Parathyroid adenoma (tissue), 2 donors: Measurements from ENCODE around the gene UNK.

Experiments
- H2AFZ ChIP-seq: fragments of 300-600 bp; sonication (generic); one replicate; pipeline ENCODE4 v1.7.0; 2017; ENCODE audit warnings: antibody characterized with exemption, mild to moderate bottlenecking
- H3K27ac ChIP-seq: fragments of 300-600 bp; sonication (generic); one replicate; pipeline ENCODE4 v1.7.0; 2017
- H3K27me3 ChIP-seq: fragments of 300-600 bp; sonication (generic); one replicate; pipeline ENCODE4 v1.7.0; 2017; ENCODE audit warnings: low read length; ENCODE audit not compliant: control insufficient read depth, insufficient read depth
- H3K36me3 ChIP-seq: fragments of 300-600 bp; sonication (generic); one replicate; pipeline ENCODE4 v1.7.0; 2017; ENCODE audit warnings: low read length; ENCODE audit not compliant: control insufficient read depth, insufficient read depth
- H3K4me1 ChIP-seq: fragments of 300-600 bp; sonication (generic); one replicate; pipeline ENCODE4 v1.7.0; 2017; ENCODE audit warnings: control low read depth
- H3K4me2 ChIP-seq: fragments of 300-600 bp; sonication (generic); one replicate; pipeline ENCODE4 v1.7.0; 2017; ENCODE audit warnings: low read length
- H3K4me3 ChIP-seq: fragments of 300-600 bp; sonication (generic); one replicate; pipeline ENCODE4 v1.7.0; 2017; ENCODE audit warnings: low read depth, low read length
- H3K79me2 ChIP-seq: fragments of 300-600 bp; sonication (generic); one replicate; pipeline ENCODE4 v1.7.0; 2017; ENCODE audit warnings: control low read depth
- H3K9ac ChIP-seq: fragments of 300-600 bp; sonication (generic); one replicate; pipeline ENCODE4 v1.7.0; 2017; ENCODE audit warnings: mild to moderate bottlenecking
- H3K9me3 ChIP-seq: fragments of 300-600 bp; sonication (generic); one replicate; pipeline ENCODE4 v1.7.0; 2017; ENCODE audit warnings: low read length; ENCODE audit not compliant: control insufficient read depth
- TF ChIP-seq, protein P1 (sequence below): fragments of 300-600 bp; sonication (generic); IDR thresholded peaks from one replicate; pipeline ENCODE4 v1.7.0; 2017; ENCODE audit warnings: antibody characterized with exemption, mild to moderate bottlenecking
- donor health status: primary hyperparathyroidism.

Gene UNK

DNA sequence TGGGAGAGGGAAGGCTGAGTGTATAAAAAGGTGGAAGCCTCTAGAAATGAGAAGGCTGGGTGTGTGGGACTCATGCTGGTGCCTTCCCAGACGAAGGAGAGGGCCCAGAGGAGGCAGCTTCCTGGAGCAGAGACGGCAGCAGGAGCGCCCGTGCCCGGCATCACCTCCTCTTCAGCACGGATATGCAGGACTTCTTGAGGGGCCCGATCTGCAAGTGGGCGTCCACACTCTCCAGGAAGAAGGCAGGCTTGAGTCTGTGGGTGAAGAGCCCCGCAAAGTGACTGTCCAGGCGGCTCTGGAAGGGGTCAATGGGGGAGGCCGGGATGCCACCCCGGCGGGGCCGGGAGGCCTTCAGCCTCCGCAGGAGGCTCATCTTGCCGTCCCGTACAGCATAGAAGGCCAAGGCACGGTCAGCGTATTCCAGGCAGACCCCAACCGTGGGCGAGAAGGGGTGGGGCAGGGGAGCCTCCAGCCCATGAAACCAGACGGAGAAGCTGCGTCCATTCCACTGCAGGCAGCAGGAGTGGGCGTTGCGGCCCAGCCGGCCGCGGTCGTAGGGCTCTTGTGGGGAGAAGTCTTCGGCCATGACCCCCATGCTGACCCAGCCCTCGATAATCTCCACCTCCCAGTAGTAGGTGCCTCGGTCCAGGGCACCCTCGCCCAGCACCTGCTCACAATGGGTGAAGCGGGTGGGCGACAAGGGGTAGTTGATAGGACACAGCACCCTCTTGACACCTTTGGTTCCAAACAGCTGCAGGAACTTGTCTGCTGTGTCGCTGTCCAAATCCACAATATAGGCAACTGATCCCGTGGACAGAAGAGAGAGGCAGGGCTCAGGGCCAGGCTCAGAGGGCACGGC lies 89.9 kb downstream of the UNK start:
- Histone ChIP-seq H3K36me3 (no peaks in the 10 kb centered on the region), H3K4me1 (peaks cover 14% of the 10 kb centered on the region), H2AFZ (no peak overlapping the region), H3K27ac (no peak overlapping the region), H3K4me3 (no peak overlapping the region), H3K9me3 (no peaks in the 10 kb centered on the region), H3K9ac (no peak overlapping the region), H3K27me3 (no peaks in the 10 kb centered on the region), H3K4me2 (no peak overlapping the region), H3K79me2 (no peaks in the 10 kb centered on the region)
- TF ChIP-seq, protein P1, sequence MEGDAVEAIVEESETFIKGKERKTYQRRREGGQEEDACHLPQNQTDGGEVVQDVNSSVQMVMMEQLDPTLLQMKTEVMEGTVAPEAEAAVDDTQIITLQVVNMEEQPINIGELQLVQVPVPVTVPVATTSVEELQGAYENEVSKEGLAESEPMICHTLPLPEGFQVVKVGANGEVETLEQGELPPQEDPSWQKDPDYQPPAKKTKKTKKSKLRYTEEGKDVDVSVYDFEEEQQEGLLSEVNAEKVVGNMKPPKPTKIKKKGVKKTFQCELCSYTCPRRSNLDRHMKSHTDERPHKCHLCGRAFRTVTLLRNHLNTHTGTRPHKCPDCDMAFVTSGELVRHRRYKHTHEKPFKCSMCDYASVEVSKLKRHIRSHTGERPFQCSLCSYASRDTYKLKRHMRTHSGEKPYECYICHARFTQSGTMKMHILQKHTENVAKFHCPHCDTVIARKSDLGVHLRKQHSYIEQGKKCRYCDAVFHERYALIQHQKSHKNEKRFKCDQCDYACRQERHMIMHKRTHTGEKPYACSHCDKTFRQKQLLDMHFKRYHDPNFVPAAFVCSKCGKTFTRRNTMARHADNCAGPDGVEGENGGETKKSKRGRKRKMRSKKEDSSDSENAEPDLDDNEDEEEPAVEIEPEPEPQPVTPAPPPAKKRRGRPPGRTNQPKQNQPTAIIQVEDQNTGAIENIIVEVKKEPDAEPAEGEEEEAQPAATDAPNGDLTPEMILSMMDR, result no peak
